ENCODE data around the gene AKT1.

The AKT1 gene

DNA sequence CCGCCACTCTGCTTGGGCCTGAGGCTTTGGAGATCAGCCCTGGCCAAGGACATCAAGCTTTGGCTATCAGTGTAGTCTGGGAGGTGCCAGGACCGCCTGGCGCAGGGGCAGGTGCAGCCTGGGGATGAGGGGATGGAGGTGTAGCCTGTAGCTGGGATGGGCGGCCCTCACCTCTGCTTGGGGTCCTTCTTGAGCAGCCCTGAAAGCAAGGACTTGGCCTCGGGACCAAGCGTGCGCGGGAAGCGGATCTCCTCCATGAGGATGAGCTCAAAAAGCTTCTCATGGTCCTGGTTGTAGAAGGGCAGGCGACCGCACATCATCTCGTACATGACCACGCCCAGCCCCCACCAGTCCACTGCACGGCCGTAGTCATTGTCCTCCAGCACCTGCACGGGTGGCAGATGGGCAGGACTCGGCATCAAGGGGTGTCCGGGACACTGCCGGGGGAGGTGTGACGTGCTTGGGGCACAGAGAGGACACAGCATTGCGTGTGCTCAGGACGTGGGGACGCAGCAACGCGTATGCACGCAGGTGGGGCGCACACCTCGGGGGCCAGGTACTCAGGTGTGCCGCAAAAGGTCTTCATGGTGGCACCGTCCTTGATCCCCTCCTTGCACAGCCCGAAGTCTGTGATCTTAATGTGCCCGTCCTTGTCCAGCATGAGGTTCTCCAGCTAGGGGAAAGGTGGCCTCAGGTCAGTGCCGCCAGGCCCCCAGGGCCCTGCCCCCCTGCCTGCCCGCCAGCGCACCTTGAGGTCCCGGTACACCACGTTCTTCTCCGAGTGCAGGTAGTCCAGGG, 22.6 kb downstream of the AKT1 start:
- DNase-seq (ENCODE audit: low spot score): no peak

DNA sequence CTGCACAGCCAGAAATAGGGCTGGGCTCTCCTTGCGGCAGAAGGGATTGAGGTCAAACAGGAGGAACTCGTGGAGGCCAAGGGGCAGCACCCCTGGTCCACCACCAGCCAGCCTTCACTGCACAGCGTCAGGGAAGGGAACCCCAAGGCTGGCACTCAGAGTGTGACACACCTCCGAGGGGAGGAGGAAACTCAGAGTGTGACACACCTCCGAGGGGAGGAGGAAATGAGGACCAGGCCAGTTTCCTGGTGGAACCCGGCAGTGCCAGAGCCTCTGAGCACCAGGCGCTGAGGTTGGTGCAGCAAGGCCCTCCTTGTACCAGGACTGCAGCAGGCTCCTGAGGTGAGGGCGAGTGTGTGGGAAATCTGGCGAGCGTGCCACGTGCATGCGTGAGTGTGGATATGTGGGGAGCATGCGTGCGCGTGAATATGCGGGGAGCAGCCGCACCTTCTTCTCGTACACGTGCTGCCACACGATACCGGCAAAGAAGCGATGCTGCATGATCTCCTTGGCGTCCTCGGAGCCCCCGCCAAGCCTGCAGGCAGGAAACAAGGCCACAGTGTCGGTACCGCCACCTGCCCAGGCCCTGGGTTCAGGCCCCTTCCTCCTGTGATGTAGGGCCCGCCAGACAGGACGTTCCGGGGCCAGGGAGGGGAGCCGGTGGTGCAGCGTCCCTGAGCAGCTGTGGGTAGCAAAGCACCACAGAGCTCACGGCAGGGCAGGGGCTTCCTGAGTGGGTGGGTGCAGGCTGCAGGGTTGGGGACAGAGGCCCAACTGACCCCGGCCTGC, 23.4 kb downstream of the AKT1 start:
- DNase-seq (ENCODE audit: low spot score): no peak

DNA sequence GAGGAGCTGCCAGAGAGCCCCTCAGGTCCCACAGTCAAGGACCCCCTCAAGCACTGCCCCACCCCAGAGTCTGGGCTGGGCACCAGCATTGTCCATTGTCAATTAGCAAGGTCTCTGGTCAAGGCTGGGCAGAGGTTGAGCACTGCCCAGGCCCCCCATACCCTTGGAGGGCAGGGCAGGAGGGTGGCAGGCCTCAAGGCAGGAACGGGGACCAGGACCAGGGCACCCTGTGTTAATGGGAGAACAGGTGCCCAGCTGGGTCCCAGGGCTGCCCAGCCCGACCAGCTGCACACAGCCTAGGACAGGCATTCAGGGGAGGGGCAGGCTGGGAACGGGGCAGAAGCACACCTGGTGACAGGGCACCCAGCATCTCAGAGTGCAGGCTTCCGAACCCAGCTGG, 24.2 kb downstream of the AKT1 start:
- no peak for DNase-seq (ENCODE audit: low spot score)

DNA sequence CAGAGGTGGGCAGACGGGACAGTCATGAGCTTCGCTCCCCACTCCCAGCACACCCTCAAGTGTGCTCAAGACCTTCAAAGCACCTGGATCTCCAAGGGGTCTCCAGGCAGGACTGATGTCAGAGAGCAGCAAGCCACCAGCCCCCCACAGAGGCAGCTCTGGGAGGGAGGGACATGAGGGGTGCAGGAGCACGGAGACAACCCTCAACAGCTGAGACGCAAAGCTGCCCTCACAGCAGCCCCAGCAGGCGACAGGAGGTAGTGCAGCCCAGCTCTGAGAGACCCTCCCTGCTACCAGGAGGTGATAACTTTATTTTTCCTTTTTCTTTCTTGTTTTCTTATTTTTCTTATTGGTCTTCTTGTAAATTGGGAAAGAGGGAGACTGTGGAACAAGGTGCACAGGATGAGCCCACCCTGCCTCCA, 24.7 kb downstream of the AKT1 start:
- DNase-seq (ENCODE audit: low spot score): no peak

DNA sequence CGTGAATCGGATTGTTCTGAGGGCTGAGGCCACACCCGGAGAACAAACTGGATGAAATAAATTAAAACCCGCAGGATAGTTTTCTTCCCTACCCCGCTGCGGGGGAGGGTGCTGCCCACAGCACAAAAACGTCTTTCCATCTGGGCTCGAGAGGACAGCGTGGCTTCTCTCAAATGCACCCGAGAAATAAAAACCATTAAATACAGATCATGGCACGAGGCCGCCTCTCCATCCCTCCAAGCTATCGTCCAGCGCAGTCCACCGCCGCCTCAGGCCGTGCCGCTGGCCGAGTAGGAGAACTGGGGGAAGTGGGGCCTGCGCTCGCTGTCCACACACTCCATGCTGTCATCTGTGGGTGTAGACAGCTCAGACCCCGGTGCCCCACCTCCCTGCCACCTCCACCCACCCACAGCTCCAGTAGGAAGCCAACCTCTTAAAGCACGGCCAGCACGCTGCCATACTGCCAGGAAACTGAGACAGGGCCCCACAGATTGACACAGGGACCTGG, 25.4 kb downstream of the AKT1 start:
- DNase-seq (ENCODE audit: low spot score): no peak

DNA sequence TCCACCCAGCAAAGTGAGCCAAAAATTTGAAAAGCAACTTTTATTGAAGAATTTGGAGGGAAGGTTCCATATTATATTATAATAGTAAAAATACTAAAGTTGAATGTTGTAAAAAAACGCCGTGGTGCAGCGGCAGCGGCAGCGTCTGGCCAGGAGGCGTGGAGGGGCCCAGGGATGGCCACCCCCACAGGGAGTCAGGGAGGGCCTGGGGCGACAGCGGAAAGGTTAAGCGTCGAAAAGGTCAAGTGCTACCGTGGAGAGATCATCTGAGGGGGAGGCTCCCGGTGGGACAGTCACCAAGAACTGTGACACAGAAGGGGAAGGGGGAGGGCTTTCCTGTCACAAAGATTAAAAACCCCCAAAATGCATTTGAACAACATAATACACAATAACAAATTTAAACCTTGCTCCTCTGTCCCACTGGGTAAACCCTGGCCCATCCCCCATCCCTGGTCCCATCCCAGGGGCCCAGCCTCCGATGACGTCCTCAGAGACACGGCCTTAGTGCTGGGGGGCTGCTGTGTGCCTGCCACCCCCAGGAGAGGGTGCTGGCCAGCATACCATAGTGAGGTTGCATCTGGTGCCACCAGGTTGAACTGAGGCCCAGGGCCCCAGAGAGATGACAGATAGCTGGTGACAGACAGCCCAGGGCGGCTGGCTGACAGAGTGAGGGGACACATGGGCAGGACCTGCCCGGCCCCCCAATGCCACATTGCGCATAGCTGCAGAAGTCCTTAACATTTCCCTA, 26.1 kb downstream of the AKT1 start:
- DNase-seq (ENCODE audit: low spot score): no peak

DNA sequence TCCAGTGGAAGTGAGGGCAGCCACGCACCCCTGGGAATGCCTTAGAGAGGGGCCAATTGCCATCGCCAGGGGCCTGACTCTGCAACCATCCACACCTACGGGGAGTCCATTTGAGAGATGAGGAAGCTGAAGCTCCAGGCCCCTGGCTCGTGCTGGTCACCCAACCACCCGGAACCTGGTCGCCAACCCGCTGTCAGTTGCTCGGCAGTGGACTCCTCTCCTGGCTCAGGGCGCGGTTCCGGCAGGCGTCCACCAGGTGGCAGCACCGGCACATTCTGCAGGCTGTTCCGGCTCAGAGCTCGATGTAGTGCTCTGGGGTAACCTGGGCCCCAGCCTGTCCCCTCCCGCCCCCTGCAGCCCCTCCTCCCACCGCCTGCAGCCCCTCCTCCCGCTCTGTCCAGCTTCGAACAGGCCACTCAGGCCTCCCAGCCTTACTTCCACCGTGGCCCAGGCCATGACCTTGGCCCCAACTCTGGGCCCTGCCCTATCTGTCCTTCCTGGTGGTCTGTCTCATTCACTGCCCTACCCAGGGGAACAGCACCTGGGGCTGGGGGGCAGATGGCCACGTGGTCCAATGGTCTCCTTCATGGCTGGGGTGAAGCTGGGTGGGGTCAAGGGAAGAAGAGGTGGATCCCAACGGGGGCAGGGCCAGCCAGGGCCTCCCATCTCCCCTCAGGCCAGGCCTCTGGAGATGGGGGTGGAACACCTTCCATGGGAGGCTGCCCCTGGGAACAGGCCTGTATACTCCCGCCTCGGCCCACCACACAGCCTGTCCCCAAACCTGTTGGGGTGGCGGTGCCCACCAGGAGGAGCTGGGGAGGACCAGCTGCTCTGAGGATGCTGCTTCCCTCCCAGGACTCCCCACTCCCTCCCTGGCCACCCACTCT, 26.9 kb downstream of the AKT1 start:
- peak; percentile 88 for DNase-seq (ENCODE audit: low spot score)

DNA sequence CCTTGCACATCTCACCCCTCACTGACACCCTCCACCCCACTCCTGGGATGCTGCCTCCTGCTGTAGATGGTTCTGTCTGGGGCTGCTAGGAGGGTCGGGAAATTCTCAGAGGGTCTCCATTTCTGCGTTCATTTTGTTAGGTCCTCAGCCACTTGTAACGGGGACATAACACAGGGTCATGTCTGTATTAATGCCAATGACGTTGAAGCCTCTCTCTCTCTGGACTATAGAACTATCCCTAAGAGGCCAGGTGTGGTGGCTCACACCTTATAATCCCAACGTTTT, 28.0 kb downstream of the AKT1 start:
- no peak for DNase-seq (ENCODE audit: low spot score)

DNA sequence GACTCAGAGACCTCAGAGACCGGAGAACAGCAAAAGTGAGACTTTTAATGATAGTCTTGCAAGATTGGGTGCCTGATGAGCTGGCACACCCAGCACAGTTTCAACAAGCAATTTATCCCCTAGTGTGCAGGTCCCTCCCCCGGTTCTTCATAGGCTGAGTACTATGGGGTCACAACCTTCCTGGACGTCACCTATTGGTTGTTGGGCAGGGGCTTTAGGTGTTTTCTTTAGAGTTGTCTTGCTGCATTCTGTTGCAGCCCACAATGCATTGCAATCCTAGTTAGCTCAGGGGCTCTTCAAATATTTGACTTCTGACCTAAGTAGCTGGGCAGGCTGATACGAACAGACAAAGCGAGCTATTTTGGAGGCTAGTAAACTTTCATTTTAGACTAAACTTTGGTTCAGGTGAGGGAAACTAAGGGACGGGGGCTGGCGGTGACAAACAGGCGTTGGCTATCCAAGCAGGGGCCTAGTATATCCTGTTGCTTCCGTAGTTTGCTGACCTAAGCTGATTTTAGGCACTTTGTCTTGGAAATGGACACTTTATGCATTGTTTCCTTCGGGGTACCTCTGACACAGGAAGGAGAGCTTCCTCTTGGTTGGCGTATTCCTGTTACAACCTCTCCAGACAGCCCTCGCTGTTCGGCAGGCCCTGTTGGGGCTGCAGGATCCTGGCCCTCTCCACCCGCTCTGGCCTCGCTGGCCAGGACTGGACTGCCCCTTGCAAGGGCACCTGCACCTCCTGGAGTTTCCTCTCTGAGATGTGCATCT, 28.5 kb downstream of the AKT1 start:
- DNase-seq (ENCODE audit: low spot score): no peak

DNA sequence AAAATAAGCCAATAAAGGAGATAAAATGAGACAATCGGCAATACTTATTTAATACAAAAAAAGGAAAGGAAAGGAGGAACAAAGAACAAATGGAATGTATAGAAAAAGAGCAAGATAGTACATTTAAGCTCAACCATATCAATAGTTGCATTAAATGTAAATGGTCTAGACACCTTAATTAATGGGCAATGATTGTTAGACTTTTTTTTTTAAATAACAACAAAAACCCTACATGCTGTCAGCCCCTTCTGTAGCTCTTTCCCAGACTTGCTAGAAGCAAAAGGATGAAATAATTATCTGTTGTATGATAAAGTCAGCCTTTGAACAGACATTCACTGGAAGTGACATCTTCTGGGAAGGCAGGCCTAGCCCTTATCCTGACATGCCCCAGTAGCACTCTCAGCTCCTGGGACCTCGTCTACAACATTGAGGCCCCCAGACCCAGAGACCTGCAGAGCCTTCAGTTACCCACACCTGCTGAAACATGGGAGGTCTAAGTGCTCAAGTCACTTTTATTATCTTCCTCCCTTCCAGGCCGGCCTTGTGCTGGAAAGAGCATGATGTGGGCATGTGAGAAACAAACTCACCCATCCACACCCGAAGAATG, 29.2 kb downstream of the AKT1 start:
- DNase-seq (ENCODE audit: low spot score): no peak

DNA sequence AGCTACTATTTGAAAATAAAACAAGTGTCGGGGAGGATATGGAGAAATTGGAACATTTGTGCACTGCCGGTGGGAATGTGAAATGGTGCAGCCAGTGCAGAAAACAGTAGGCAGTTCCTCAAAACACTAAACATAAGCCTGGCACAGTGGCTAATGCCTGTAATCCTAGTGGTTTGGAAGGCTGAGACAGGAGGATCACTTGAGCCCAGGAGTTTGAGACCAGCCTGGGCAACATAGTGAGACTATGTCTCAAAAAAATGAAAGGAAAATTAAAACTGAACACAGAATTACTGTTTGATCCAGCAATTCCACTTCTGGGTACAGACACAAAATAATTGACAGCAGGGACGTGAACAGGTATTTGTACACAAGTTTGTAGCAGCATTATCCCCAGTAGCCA, 30.0 kb downstream of the AKT1 start:
- no peak for DNase-seq (ENCODE audit: low spot score)

DNA sequence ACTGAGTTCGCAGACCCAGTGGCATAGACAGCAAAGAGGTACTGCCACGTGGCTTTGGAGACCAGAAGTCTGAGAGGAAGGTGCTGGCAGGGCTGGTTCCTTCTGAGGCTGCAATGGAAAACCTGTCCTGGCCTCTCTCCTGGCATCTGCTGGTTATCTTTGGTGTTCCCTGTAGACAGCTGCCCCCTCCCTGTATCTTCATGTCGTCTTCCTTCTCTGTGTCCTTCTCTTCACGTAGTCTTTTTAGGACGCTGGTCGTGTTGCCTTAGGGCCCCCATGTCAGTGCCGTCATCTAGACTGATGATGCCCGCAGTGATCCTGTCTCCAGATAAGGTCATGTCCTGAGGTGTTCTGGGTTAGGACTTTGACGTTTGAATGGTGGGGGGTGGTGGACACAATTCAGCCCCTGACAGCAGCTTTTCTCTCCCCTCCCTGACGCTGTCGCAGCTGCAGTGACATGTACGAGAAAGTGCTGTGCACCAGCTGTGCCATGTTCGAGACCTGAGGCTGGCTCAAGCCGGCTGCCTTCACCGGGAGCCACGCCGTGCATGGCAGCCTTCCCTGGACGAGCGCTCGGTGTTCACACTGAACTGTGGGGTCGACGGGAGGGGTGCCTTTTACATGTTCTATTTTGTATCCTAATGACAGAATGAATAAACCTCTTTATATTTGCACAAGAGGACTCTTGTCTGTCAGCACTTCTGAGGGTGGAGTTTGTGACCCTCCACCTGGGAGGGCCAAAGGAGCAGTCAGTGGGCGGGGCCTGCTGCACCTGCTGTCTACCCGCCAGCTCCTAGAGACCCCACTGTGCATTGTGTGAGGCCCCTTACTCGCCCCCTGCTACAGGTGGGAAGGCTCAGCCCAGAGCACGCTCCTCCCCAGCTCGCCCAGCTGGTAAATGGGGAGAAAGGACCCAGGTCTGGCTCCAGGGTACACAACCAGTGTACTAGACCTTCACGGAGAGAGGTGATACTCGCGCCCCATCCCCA, 36.3 kb downstream of the AKT1 start:
- no peak for DNase-seq (ENCODE audit: low spot score)

DNA sequence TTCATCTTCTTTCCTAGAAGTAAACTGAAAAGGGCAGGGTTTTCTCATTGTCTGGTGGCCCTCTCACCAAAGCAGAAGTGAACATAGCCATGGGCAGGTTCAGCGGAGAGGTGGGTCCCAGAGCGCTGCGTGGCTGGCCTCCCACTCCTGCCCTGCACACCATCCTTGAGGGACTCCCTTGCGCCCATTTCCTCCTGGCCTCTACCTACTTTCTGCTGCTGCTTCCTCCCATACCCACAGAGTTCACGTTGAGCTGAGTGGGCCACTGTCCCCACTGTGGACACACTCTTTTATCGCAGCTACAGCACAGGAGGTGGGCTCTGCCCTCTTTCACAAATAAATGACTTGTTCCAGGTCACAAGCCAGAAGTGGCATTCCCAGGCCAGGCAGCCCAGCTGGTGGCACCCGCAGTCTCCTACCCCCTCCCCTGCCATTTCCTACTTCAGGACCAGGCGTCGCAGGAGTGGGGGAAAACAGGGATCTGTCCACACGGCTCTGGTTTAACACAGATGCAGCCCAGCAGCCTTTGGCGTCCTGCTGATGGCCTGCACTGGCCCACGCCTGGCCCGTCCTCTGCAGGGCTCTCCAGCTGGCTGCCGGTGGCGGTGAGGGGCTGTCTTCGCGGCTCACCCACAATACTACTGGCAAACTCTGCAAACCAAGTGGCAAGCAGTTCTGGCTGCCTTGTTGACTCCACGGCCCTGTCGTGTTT, 37.7 kb downstream of the AKT1 start:
- no peak for DNase-seq (ENCODE audit: low spot score)

DNA sequence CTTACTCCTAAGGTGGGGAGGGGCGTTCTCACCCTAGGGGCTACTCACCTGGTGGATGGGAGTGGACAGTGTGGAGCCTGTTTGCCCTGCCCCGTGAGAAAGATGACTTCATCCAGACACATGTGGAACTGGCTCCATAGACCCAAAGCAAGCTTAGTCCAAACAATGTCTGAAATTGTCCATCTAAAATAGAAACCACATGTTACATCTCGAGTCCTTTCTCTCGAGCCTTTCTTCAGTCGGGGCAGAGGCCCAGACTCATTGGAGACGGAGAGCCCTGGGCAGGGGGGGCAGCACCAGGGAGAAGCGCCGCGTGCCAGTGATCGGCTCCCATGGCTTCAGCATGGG, 38.3 kb downstream of the AKT1 start:
- no peak for DNase-seq (ENCODE audit: low spot score)

DNA sequence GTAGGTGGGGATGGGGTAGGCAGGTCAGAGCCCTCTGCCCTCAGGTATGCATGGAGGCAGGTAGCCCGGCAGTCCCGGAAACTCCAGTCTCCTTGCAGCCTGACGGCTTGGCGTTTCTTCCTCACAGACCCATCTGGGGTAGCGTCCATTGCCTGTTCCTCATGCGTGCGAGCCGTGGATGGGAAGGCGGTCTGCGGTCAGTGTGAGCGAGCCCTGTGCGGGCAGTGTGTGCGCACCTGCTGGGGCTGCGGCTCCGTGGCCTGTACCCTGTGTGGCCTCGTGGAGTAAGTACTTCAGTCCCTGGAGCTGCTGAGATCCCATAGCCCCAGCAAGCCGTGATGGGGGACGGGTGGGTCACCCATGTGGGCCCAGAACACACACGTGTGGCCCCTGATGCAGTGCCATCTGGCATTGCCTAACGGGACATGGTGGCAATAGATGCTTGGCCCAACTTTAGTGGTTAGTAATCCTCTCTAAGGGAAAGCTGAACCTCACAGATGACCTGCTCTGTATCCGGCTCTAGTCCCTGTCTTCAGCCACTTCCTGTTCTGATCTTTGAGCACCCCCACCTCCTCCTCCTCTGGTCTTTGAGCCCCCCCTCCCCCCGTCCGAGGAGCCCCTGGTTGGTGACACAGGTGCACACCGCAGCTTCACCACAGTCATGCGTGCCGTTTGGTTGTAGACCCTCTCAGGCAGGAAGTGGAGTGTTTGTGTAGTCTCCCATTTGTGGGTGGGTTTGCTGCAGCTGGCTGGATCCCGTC, 38.9 kb downstream of the AKT1 start:
- no peak for DNase-seq (ENCODE audit: low spot score)

DNA sequence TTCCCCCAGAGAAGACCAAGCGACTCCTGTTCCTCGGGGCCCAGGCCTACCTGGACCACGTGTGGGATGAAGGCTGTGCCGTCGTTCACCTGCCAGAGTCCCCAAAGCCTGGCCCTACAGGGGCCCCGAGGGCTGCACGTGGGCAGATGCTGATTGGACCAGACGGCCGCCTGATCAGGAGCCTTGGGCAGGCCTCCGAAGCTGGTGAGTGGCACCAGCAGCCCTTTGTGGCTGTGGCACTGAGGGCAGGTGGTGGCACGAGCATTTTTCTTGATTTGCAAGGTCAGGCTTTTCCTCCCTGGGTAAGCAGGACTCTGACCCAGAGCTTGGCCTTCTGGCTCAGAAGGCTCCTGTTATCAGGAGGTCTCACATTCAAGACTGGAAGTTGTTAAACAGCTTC, 39.9 kb downstream of the AKT1 start:
- DNase-seq (ENCODE audit: low spot score): no peak

DNA sequence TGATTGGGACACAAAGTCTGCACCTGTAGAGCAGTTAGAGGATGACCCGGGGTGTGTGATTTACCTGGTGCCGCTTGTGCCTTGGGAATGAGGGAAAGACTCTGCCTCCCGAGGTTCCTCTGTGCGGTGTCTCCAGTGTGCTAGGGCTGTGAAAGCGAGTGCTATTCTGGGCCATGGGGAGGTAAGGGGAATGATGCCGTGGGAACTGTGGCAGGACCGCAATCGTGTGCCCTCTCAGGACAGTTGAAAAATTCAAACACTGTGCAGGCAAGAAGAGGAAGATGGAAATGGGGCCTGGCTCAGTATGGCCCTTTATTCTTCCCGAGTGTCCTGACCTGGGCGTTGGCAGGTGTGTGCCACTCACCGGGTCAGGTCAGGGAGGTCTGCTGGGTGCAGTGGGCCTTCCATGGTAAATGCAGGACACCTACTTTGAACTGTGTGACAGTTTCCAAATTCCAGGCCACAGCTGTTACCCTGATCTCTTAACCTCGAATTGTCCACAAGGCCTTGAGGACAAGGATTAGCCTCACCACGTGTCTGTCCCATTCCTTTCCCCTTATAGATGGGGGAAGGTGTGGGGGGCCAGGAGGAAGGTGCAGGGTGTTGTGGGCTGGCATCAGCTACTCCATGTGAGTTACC, 41.2 kb downstream of the AKT1 start:
- DNase-seq (ENCODE audit: low spot score): no peak

Data from CD4-positive, alpha-beta T cell treated with Interleukin-6 at 100 ng/mL for 8 hours (primary cell).